Tibial artery (tissue), 4 donors: ENCODE measurements around the gene DPP10.

Experiments
- DNase-seq, 2 donors: peaks; one replicate each; pipeline ENCODE4 v3.0.0-alpha.2; 2019
- H3K27ac ChIP-seq, 2 donors: fragments of 200-600 bp; sonication (generic) in 1 of 2; 1 replicate in 1 of 2; 2 replicates in 1 of 2; pipeline ENCODE4 v1.5.1; 2018 to 2019; ENCODE audit warnings: mild to moderate bottlenecking in 1 of 2
- H3K27me3 ChIP-seq, 2 donors: fragments of 200-600 bp; sonication (generic) in 1 of 2; one replicate each; pipeline versions ENCODE4 v1.5.1 to v1.6.0; 2016 to 2019
- H3K36me3 ChIP-seq, 3 donors: fragments of 200-600 bp; sonication (generic) in 2 of 3; one replicate each; pipeline ENCODE4 v1.5.1; 2016 to 2019; ENCODE audit warnings: mild to moderate bottlenecking in 2 of 3
- H3K4me1 ChIP-seq, 4 donors: fragments of 200-600 bp; sonication (generic) in 2 of 4; 1 replicate in 3 of 4; 2 replicates in 1 of 4; pipeline ENCODE4 v1.5.1; 2016 to 2019
- H3K4me3 ChIP-seq, 2 donors: fragments of 200-600 bp; sonication (generic) in 1 of 2; 1 replicate in 1 of 2; 2 replicates in 1 of 2; pipeline ENCODE4 v1.5.1; 2018 to 2019; ENCODE audit warnings: mild to moderate bottlenecking in 2 of 2
- H3K9me3 ChIP-seq, 3 donors: fragments of 200-600 bp; sonication (generic) in 1 of 3; one replicate each; pipeline ENCODE4 v1.5.1; 2016 to 2019
- intact Hi-C: fragments of 100-400 bp; cut with DNase I; formaldehyde crosslinking; loops from one replicate; pipeline ENCODE4 v1.15.0; 2023; ENCODE audit warnings: low total_unique reads
- TF ChIP-seq, protein P1 (sequence below), 2 experiments: fragments of 200-600 bp in 1 of 2; fragments of 450-650 bp in 1 of 2; IDR thresholded peaks; one replicate each; pipeline ENCODE4 v1.5.1; 2017 to 2019; ENCODE audit warnings: antibody characterized with exemption in 2 of 2, mild to moderate bottlenecking in 1 of 2, moderate library complexity in 1 of 2

Gene DPP10

DNA sequence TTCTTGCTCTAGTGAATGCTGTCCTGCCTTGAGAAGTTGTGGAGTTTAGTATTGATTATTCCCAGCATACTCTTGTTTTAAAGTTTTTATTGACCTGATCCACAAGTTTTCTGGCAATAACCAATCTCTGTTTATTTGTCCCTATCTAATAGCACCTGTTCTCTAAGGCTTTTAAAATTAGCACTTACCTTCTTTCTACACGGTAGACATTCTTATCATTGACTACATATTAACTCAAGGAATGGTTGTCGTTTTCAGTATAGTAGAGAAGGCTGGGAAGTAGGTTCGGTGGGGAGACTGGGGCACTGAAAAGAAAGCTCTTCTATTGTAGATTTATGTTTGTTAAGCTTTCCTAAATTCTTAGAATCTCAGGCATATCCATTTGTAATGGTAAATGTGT lies 726.0 kb downstream of the DPP10 start:
- Histone ChIP-seq H3K4me3 (no peak overlapping the region), H3K36me3 (no peaks in the 10 kb centered on the region)
- intact Hi-C loops, result no loop called here

DNA sequence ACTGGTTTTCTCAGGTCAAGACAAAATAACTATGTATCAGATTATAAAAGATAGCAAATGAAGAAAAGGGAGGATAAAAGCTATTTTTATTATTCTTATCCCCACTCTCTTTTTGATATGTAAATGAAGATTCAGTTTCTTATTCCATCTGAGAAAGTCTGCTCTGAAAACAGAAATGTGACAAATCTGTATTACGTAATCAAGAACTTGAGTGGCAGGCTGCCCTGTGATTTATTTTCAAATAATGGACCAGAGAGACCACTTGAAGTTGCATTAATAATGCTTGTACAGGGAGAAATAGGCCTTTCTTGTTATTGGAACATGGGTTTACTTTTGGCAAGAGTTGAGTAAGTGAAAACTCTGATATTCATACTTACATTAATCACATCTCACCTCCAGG lies 727.4 kb downstream of the DPP10 start:
- H3K9me3 ChIP-seq, result no peaks in the 10 kb centered on the region
- H3K4me3 ChIP-seq, result no peak overlapping the region
- intact Hi-C loops, result no loop called here
- no peaks in the 10 kb centered on the region for H3K27me3 ChIP-seq
- no peak for DNase-seq
- H3K4me1 ChIP-seq, result no peaks in the 10 kb centered on the region
- TF ChIP-seq, protein P1, sequence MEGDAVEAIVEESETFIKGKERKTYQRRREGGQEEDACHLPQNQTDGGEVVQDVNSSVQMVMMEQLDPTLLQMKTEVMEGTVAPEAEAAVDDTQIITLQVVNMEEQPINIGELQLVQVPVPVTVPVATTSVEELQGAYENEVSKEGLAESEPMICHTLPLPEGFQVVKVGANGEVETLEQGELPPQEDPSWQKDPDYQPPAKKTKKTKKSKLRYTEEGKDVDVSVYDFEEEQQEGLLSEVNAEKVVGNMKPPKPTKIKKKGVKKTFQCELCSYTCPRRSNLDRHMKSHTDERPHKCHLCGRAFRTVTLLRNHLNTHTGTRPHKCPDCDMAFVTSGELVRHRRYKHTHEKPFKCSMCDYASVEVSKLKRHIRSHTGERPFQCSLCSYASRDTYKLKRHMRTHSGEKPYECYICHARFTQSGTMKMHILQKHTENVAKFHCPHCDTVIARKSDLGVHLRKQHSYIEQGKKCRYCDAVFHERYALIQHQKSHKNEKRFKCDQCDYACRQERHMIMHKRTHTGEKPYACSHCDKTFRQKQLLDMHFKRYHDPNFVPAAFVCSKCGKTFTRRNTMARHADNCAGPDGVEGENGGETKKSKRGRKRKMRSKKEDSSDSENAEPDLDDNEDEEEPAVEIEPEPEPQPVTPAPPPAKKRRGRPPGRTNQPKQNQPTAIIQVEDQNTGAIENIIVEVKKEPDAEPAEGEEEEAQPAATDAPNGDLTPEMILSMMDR (IDR thresholded peaks at IDR 0.05), result no peak
- no peak overlapping the region for H3K27ac ChIP-seq
- no peaks in the 10 kb centered on the region for H3K36me3 ChIP-seq

More for the DNA sequence above, 726.0 kb downstream of the DPP10 start:
- TF ChIP-seq, protein P1 (IDR thresholded peaks at IDR 0.05), result no peak
- no peaks in the 10 kb centered on the region for H3K9me3 ChIP-seq
- no peaks in the 10 kb centered on the region for H3K4me1 ChIP-seq
- no peak for DNase-seq
- no peaks in the 10 kb centered on the region for H3K27me3 ChIP-seq
- no peak overlapping the region for H3K27ac ChIP-seq

DNA sequence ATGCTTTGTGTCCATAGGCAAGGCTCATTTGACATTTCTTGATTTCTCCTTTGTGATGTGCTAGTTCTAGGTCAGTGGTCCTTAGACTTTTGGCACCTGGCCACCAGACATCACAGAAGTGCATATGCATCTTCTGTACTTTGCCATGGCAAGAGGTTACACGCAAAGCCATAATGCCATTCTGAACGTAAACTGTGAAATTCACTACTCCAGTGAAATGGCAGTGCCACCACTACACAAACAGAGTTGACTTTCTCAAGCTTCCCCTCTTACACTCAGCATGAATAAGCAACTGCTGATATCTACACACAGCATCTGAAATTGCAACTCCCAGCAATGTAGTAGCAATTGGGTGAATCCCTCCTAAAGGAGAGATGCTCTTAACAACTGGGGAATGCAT lies 729.3 kb downstream of the DPP10 start:
- no peak for DNase-seq
- Histone ChIP-seq H3K9me3 (no peaks in the 10 kb centered on the region), H3K4me1 (no peaks in the 10 kb centered on the region), H3K4me3 (no peak overlapping the region), H3K27ac (no peak overlapping the region), H3K27me3 (no peaks in the 10 kb centered on the region), H3K36me3 (no peaks in the 10 kb centered on the region)
- TF ChIP-seq, protein P1 (IDR thresholded peaks at IDR 0.05), result no peak
- intact Hi-C loops, result no loop called here

DNA sequence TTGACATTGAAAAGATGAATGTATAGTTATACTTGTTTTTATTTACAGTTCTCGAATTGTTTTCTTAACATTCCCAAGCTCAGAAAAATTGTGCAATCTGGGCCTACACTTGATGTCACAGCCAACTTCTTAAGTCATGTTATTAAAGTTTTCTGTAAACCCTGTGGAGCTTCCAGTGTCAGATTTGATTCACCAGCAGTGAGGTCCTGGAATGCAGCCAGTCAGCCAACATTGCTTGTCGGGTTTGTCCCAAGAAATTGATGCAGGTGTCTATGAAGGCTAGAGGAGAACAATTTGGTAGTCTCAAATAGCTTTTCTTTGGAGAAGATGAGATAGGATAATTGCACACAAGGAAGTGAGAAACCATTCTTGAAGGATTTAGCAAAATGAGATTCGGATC lies 732.2 kb downstream of the DPP10 start:
- no peak overlapping the region for H3K27ac ChIP-seq
- no peaks in the 10 kb centered on the region for H3K4me1 ChIP-seq

DNA sequence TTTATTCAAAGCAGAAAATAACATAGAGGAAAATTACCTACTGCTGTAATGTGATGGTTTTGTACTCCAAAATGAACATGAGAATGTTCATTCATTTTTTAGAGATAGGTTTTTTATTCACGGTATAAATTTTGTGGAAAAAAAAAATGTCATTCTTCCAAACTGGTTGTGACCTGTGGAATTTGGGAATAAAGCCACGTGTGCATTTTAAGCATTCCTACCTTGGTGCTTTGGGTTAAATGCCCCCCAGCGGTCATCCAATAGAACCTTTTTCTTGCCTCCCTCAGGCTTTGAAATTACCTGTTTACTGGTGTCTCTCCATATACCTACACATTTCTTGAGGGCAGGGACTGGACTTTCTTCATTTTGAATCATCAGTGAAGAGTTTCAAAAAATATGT lies 740.7 kb downstream of the DPP10 start:
- TF ChIP-seq, protein P1 (IDR thresholded peaks at IDR 0.05), result no peak
- Histone ChIP-seq H3K36me3 (no peaks in the 10 kb centered on the region), H3K4me3 (no peak overlapping the region), H3K27ac (no peak overlapping the region), H3K9me3 (no peaks in the 10 kb centered on the region), H3K27me3 (no peaks in the 10 kb centered on the region), H3K4me1 (no peaks in the 10 kb centered on the region)
- no peak for DNase-seq
- intact Hi-C loops, result no loop called here

More for the DNA sequence above, 732.2 kb downstream of the DPP10 start:
- intact Hi-C loops, result no loop called here
- DNase-seq, result no peak
- Histone ChIP-seq H3K36me3 (no peaks in the 10 kb centered on the region), H3K4me3 (no peak overlapping the region), H3K9me3 (no peaks in the 10 kb centered on the region), H3K27me3 (no peaks in the 10 kb centered on the region)
- TF ChIP-seq, protein P1 (IDR thresholded peaks at IDR 0.05), result no peak

DNA sequence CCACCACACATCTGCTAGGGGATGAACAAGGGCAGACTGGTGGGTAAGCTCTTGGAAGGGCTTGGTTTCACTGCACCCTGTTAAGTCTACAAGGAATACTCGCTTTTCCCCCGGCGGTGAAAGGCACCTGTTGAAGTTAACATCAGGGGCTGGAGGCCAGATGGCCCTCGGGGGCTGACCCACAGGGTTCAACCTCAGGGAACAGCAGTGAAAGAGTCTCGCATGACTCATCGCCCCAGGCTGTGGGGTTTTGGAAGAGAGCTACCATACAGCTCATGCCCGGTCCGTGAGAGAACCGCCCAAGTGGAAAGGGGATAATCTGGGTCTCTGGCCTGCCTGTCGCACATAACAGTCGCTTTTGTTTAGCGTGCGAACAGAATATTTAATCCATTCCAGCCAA lies 748.0 kb downstream of the DPP10 start:
- no peak overlapping the region for H3K4me3 ChIP-seq
- no peaks in the 10 kb centered on the region for H3K36me3 ChIP-seq
- TF ChIP-seq, protein P1 (IDR thresholded peaks at IDR 0.05), result no peak
- H3K9me3 ChIP-seq, result no peaks in the 10 kb centered on the region
- no peak overlapping the region for H3K27ac ChIP-seq
- DNase-seq, result no peak
- H3K4me1 ChIP-seq, result no peaks in the 10 kb centered on the region
- intact Hi-C loops, result no loop called here
- no peaks in the 10 kb centered on the region for H3K27me3 ChIP-seq
